SU-DHL-6 (cell line): Measurements from ENCODE around the gene ATP5F1D.

Experiments
- EZH2phosphoT487 ChIP-seq: fragments of 200-600 bp; sonication (generic), shearing (Covaris generic); conservative IDR thresholded peaks from 2 replicates; pipeline ENCODE4 v1.6.1; 2018; ENCODE audit warnings: mild to moderate bottlenecking, antibody characterized with exemption, low read length, moderate library complexity, mixed read lengths
- TF ChIP-seq, protein P1 (sequence below): fragments of 200-600 bp; sonication (generic); IDR thresholded peaks from one replicate; pipeline ENCODE4 v1.5.1; 2017; ENCODE audit warnings: antibody characterized with exemption, mild to moderate bottlenecking, low read length, moderate library complexity; ENCODE audit not compliant: insufficient read depth, poor library complexity, severe bottlenecking

DNA sequence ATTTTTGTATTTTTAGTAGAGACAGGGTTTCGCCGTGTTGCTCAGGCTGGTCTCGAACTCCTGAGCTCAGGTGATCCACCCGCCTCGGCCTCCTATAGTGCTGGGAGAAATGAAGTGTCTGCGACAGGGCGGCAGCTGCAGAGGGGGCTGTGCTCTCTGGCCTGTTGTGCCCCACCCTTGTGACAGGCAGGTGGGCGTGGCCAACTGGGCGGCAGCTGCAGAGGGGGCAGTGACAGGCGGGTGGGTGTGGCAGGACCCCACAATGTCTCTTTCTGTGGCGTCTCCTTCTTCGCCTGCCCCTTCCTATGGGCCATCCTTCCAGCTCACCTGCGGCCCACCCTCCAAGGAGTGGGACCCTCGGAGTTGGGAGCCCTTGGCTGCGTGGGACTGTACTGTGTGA, 24.2 kb upstream of the ATP5F1D start:
- TF ChIP-seq, protein P1, sequence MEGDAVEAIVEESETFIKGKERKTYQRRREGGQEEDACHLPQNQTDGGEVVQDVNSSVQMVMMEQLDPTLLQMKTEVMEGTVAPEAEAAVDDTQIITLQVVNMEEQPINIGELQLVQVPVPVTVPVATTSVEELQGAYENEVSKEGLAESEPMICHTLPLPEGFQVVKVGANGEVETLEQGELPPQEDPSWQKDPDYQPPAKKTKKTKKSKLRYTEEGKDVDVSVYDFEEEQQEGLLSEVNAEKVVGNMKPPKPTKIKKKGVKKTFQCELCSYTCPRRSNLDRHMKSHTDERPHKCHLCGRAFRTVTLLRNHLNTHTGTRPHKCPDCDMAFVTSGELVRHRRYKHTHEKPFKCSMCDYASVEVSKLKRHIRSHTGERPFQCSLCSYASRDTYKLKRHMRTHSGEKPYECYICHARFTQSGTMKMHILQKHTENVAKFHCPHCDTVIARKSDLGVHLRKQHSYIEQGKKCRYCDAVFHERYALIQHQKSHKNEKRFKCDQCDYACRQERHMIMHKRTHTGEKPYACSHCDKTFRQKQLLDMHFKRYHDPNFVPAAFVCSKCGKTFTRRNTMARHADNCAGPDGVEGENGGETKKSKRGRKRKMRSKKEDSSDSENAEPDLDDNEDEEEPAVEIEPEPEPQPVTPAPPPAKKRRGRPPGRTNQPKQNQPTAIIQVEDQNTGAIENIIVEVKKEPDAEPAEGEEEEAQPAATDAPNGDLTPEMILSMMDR: no peak
- no peak for TF ChIP-seq EZH2phosphoT487
